ENCODE data around the gene NFAT5.
A peak's percentile ranks its signal among the peaks of the same experiment; 100 is the strongest.
"Not testable (repeated sequence)": the region's sequence is repeated elsewhere in the genome, so short reads cannot be mapped to it uniquely, and the experiment has no call there.

Gene NFAT5

DNA sequence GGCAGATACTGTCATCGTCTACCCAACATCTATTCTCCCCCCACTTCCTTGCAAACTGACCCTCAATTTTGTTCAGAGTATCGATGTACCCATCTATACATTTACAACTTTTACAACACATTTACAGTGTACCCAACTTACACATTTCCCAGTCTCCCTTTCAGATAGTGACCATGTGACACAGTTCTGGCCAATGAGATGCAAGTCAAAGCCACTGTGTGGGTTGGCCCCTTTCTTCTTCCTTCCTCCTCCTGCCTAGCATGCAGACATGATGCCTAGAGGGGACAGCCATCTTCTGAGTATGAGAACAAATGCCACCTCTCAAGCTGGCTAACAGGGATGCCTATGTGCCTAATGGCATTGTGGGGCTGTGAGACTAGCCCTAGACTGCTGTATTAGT lies 11.3 kb upstream of the NFAT5 start:
- DNase-seq, result no peak

DNA sequence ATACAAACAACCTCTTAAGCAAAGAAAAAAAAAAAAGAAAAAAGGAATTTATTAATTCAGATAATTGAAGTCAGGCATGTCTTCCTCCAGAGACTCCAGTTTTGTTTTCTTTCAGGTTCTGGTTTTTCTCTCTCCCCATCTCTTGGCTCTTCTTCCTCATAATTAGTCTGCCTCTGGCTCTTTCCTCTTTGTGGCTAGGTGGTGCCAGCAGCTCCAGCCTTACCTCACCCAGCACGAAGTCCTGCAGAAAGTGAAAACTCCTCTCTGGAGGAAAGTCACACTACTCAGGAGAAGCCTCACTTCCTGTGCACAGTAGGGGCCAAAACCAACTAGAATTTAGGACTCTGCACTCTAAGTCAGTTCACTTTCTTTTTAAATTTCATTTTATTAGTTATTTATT lies 10.3 kb upstream of the NFAT5 start:
- DNase-seq, result no peak

DNA sequence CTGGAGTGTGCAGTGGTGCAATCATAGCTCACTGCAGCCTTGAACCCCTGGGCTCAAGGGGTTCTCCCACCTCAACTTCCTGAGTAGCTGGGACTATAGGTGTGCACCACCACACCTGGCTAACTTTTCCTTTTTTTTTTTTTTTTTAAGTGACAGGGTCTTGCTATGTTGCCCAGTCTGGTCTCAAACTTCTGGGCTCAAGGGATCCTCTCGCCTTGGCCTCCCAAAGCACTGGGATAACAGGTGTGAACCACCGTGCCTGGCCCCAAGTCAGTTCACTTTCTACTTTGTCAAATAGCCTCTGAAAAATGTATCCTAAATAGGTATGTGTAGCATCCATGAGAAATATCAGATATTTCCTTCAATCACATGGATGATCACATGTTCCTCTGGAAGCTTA lies 9.9 kb upstream of the NFAT5 start:
- no peak for DNase-seq

DNA sequence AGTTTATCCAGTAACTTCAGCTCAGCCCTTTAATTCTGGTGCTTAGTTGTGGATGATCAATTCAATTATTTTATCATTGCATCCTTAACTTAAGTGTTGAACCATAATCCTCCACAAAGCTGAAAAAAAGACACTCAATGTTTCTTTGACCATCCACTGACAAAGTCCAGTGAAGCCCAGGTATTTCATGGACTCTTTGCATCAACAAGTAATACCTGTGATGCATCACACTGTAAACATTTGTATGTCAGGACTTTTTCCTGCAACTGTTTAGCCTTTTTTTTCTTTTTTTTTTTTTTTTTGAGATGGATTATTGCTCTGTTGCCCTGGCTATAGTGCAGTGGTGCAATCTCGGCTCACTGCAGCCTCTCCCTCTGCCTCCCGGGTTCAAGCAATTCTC lies 6.6 kb upstream of the NFAT5 start:
- DNase-seq, result no peak

DNA sequence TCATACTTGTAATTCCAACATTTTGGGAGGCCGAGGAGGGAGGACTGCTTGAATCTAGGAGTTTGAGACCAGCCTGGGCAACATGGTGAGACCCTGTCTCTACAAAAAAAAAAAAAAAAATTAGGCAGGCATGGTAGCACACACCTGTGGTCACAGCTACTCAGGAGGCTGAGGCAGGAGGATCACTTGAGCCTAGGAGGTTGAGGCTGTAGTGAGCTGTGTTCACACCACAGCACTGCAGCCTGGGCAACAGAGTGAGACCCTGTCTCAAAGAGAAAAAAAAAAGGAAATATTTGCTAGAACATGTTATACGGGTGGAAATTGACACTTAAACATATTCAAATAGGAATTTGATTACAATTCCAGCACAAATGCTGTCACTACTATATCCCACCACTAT lies 4.4 kb upstream of the NFAT5 start:
- DNase-seq, result not testable (repeated sequence)

DNA sequence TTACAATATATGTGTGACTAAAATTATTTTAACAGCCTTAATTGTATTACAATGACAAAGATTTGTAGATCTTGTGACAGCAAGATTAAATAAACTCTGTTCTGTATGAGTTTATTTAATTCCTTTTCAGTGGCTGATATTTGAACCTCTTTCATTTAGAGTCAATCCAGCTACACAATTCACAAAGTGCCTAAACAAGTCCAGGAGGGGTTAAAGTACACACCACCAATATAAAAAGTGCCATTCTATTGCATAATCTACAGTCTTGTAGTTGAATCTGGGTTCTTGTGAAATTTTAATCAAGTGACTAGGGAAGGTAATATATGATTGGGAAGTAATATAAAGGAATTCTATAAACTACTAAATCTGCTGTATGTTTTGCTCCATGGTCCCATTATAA lies 3.9 kb upstream of the NFAT5 start:
- DNase-seq, result no peak

DNA sequence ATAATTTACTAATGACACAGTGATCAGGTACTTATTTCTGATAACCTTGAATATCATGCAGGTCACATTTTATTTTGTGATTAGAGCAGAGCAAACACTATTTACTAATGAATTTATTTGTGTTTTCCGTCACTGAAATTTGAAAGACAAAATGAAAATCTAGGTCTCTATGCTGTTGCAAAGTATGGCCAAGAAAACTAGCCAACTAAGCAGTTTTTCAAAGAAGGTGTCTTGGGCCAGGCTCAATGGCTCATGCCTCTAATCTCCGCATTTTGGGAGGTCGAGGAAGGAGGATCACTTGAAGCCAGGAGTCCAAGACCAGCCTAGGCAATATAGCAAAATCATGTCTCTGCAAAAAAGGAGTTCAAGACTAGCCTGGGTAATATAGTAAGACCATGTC lies 3.0 kb upstream of the NFAT5 start:
- DNase-seq, result no peak

DNA sequence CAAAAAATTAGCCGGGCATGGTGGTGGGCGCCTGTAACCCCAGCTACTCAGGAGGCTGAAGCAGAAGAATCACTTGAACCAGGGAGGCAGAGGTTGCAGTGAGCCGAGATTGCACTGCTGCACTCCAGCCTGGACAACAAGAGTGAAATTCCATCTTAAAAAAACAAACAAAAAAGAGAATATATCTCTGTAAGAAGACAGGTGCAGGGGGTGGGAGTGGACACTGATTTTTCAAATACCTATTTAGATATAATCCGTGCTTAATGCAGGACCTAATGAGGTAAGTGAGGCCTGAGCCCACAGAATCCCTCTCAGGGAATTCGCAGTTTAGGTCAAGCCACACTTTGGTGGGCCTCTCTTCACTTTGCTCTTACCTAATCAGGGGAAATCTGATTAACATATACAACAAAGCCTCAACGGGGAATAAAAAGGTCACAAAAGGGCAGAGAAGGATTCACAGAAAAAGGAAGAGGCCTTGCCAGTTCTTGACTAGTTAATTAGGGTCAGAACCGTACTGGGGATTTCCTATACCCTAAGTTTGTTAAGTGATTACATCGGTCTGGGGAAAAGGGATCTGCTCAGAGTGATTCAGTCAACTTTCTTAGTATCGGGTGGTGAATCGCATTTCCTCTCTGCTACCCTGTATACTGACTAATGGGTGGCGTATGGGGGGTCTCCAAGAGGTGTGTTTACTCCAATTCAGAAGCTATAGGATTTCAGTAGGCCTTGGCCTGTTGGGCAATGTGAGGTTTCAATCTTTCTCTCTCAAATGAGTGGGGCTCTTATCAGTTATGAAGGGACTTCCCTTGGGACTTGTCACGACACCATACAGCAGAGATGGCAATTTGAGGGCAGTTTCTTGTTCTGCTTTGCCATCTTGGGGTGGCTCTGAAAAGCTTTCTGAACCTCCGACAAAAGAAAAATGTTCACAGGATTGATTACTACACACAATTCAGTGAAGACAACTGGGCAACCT lies 1.9 kb upstream of the NFAT5 start:
- DNase-seq, result no peak

DNA sequence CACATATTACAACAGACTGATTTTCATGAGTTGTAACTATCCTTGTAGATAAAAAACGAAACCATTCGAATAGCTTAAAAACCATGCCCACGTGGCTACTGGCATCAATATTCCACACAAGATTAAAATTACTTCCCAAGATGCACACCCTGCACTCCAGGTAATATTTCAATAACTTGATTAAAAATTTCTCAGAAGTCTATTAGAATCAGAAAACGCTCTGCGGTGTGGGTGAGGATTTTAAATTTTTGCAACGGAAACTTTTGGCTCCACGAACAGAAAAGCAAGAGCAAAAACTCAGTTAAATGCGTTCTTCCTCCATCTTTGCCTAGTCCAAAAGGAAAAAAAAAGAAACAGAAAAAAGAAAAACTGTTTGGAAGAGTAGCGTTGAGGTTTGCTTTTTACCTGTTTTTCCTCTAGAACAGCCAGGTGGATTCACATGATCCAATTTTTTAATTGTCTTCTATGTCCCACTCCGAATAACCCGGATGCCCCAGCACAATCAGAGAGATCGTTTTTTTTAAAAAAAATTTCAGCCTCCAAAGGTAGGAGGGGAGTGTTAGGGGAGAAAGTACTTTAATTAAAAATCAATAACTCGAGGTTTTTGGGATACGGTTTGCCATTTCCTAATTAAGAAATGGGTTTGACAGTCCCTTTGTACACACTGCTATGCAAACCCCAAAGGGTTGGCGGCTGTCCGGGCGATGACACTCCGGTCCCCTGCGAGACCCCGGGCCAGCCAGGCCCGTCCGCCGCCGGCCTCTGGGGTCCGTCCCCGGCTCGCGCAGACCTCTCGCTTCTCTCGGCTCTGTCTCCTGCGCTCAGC lies 708 bp upstream of the NFAT5 start:
- DNase-seq, result no peak

DNA sequence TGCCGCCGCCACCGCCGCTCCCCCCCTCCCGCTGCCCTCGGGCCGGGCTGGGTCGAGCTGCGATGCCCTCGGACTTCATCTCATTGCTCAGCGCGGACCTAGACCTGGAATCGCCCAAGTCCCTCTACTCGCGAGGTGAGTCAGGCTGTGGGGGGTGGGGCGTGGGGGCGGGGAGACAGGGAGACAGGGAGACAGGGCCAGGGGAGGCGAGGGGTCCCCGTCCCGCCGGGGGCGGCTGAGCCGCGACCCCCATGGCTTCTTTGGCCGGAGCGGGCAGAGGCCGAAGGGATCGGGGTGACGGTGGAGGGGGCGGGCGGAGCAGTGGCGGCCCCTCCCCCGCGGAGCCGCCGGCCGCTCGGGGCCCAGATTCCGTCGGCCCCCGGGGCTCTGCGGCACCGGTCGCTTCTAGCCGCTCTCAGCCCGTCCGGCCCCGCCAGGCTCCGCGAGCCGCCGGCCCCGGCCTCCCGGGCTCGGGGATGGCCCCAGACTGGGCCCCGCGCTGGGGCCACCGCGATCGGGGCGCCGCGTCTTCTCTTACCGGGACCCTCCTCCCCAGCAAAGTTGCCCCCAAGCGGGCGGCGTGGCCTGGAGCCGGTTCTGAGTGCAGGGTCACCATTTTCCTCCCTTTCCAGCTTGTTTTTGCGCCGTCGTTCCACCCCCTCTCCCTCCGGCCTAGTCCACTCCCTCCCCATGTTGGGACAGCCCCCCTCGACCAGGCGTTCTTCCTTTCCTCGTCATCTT lies 644 bp downstream of the NFAT5 start:
- peak; percentile 84 for DNase-seq

DNA sequence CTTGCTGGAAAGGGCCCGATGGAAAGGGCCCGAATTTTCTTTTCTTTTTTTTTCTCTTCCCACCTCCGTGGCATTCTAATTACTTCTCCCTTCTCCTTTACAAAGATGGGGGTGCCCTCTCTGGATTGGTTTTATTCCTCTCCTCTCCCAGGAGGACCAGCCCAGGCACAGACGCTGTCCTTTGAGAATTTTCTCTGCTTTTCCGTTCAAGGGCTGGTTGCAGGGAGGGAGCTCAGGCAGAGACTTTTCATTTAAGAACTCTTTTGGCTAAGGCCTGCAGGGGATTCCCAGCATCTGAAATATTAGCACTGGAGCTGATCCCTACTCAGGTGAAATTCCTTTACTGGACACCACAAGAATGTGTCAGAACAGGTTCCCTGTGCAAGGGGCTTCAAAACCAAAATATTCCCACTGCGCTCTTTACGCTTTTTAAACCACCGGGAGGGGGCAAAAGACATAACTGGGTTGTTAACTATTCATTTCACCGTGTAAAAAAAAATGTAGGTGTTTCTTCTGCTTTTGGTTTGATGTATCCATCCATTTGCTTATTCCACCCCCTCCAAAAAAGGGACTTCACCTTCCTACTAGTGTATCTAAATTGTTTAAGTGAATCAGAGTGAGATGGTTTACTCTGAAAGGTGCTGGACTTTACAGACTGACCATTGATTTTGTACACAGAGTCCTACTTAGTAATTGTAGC lies 1.4 kb downstream of the NFAT5 start:
- no peak for DNase-seq

DNA sequence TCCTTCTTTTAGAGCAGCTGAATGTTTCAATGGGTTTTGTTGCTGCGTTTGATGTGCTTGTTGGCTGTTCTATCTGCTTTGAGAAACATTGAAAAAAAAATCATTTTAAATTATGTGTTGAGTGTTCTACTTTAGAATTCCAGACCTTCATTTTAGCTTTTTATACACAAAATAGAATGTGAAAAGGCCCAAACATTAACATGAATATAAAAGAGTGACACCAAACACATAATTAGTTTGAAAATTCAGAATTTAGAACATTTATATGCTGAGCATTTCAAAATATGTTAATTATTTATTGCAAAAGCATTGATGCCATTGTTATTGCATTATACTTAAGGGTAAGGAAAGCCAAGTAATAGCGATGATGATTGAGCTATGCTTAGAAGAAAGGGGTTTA lies 2.9 kb downstream of the NFAT5 start:
- DNase-seq, result no peak

DNA sequence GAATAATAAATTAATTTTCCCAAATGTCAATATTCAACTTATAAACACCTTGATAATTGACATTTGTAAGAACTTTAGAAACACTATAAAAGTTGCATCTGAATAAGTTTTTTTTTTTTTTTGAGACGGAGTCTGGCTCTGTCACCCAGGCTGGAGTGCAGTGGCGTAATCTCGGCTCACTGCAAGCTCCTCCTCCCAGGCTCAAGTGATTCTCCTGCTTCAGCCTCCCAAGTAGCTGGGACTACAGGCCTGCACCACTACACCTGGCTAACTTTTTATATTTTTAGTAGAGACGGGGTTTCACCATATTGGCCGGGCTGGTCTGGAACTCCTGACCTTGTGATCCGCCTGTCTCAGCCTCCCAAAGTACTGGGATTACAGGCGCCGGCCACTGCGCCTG lies 13.0 kb downstream of the NFAT5 start:
- not testable (repeated sequence) for DNase-seq

DNA sequence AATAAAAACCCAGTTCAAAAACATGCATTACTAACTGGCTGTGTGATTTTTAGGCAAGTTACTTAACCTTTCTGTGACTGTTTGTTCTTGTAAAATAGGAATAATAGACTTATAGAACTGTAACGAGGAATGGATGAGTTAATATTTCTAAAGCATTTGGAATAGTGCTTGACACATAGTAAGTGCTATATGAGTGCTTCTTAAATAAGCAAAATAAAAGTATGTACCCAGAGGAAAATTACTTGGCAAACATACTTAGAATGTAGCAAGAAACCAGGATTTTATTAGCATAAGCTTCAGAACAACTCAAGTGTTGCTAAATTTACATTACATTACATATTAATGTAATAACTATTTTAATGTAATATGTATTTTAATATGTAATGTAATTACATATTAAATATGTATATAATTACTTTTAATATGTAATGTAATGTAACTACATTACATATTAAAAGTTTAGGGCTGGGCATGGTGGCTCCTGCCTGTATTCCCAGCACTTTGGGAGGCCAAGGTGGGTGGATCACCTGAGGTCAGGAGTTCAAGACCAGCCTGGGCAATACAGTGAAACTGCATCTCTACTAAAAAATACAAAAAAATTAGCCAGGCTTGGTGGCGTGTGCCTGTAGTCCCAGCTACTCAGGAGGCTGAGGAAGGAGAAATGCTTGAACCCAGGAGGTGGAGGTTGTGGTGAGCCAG lies 14.2 kb downstream of the NFAT5 start:
- no peak for DNase-seq

DNA sequence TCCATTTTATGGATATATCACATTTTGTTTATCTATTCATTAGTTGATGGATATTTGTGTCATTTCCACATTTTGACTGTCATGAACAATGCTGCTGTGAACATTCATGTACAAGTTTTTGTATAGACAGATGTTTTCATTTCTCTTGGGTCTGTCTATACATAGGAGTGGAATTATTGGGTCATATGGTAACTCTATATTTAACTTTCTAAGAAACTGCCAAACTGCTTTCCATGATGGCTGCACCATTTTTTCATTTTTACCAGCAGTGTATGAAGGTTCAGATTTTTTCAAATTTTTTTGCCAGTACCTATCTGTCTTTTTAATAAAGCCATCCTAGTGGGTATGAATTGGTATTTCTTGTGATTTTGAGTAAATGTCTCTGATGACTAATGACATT lies 15.5 kb downstream of the NFAT5 start:
- no peak for DNase-seq

DNA sequence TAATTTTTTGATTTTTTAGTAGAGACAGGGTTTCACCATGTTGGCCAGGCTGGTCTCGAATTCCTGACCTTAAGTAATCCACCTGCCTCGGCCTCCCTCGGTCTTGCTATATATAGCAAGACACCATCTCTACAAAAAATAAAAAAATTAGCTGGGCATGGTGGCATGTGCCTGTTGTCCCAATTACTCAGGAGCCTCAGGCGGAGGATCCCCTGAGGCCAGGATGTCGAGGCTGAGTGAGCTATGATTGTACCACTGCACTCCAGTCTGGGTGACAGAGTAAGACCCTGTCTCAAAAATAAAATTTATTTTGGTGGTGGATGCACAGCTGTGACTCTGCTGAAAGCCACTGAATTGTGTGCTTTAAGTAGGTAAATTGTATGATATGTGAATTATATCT lies 18.7 kb downstream of the NFAT5 start:
- DNase-seq, result not testable (repeated sequence)

DNA sequence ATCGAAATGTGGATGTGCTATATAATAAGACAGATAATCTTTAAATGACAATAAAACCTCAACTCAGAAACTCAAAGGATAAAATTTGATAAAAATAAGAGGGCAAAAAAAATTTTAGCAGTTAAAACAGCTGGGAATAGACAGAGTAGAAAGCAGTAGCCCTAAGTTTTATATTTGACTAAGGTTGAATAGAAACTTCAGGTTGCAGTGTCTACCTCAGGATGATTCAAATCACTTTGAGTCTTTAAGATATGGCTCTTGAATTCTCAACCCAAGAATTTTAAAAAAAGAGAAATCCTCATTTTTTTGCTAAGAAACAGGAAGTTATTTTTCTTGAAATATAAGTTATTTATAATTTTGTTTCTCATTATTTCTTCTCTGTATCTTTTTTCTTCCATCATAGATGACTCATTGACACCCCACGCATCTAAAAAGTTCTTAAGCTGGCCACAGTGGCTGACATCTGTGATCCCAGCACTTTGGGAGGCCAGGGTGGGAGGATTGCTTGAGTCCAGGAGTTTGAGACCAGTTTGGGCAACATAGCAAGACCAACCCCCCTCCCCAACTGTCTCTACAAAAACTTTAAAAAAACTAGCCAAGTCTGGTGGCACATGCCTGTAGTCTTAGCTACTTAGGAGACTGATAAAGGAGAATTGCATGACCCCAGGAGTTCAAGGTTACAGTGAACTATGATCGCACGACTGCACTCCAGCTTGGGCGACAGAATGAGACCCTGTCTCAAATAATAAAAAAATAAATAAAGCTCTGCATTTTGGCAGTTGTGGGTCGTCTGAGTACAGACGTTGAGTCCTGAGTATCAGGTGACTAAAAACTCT lies 23.9 kb downstream of the NFAT5 start:
- no peak for DNase-seq

DNA sequence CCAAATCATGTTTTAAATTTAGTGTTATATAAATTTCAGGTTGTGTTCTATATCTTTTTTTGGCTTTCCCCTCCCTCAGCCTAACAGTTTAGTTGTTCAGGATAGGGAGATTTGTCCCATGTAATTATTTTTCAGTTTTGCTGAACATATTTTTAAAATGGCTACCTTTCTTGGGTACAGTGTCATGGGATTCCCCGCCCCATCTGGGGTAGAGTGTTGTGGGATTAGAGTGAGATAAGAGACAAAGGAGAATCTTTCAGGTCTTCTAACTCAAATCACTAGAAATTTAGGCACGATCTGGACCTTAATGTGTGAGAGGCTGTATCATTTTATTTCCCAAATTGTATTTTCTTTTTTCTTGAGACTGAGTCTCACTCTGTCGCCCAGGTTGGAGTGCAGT lies 24.8 kb downstream of the NFAT5 start:
- DNase-seq, result no peak

DNA sequence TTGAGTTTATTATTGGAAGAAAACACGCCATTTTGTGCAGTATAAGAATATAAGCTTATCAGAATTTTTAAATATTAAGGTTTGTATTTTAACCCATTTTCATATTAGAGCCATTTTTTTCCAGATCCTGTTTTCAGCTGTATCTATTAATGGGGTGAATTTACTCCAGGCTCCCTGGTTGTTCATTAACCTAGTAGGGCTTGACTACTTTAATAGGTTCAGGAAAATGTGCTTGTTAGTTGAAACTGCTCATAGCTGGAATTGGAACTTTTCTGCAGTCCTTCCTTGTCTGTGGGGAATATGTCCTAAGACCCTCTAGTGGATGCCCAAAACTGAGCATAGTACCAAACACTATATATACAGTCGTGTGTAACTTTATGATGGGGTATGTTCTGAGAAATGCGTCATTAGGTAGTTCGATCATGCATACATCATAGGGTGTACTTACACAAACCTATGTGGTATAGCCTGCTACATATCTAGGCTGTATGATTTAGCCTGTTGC lies 28.0 kb downstream of the NFAT5 start:
- no peak for DNase-seq

DNA sequence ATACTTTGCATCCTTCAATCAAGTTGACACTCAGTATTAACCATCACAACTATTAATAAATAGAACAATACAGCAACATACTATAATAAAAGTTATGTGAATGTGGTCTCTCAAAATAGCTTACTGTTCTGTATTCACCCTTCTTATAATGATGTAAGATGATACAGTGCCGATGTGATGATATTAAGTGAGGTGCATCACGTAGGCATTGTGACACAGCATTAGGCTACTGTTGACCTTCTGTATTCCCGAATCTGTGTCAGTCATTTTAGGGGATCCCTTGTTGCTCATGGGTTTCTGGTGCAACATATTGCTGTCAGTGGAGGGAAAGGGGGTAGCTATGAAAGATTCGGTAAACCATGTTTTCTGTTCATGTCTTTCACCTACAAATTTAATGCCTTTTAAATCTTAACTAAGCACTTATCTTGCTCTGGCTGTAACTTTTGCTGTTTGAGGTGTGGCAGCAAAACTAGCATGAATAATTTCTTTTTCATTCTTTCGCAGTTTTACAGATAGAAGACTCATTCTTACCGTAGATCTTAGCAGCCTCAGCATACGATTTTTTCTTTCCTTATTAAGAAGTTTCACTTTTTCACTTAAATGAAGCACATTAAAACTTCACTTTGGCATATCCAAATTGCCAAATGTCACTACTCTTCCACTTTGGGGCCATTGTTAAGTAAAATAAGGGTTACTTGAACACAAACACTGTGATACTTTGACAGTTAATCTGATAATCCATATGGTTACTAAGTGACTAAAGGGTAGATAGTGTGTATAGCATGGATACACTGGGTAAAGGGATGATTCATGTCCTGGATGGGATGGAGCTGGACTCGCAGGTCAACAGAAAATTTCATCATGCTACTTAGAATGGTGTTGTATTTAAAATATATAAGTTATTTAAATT lies 29.6 kb downstream of the NFAT5 start:
- no peak for DNase-seq
